GM08714 (cell line): ENCODE results near the gene FABP2.
"Not testable (repeated sequence)": the region's sequence is repeated elsewhere in the genome, so short reads cannot be mapped to it uniquely, and the experiment has no call there.

Source experiments
- H3K4me3 ChIP-seq: fragments of 200-500 bp; sonication (Bioruptor generic); 2 replicates; pipeline ENCODE4 v1.5.1; 2014; ENCODE audit warnings: mild to moderate bottlenecking, low read length, inconsistent platforms
- ZNF274 ChIP-seq: IDR thresholded peaks from 2 replicates; pipeline ENCODE4 v1.6.1; 2012; ENCODE audit warnings: mild to moderate bottlenecking, low read depth, low read length

Gene FABP2

GRCh38 chr4:119321921-119322687 is at the start of gene FABP2:
TSS of gene FABP2 (minus strand) at chr4:119322138. CDS start at chr4:119322102, 36 bp downstream.
- TF ChIP-seq ZNF274: no peak
- H3K4me3 ChIP-seq: no peak within 1 kb of the TSS

GRCh38 chr4:119370951-119371683 is 49.2 kb upstream of the FABP2 start:
- not testable (repeated sequence) for H3K4me3 ChIP-seq

GRCh38 chr4:119370392-119370791 is 48.5 kb upstream of the FABP2 start:
- not testable (repeated sequence) for H3K4me3 ChIP-seq

GRCh38 chr4:119366802-119367201 is 44.9 kb upstream of the FABP2 start:
- H3K4me3 ChIP-seq: not testable (repeated sequence)

- not testable (repeated sequence) for H3K4me3 ChIP-seq
Measured at GRCh38 chr4:119364203-119364602, 42.3 kb upstream of the FABP2 start.

- H3K4me3 ChIP-seq: not testable (repeated sequence)
Measured at GRCh38 chr4:119363372-119363771, 41.4 kb upstream of the FABP2 start.

- H3K4me3 ChIP-seq: not testable (repeated sequence)
Measured at GRCh38 chr4:119362413-119362812, 40.5 kb upstream of the FABP2 start.

- H3K4me3 ChIP-seq: not testable (repeated sequence)
Measured at GRCh38 chr4:119359873-119360272, 37.9 kb upstream of the FABP2 start.

GRCh38 chr4:119356796-119357195 is 34.9 kb upstream of the FABP2 start:
- H3K4me3 ChIP-seq: not testable (repeated sequence)

- H3K4me3 ChIP-seq: not testable (repeated sequence)
Measured at GRCh38 chr4:119356041-119356440, 34.1 kb upstream of the FABP2 start.

- H3K4me3 ChIP-seq: not testable (repeated sequence)
Measured at GRCh38 chr4:119353364-119353763, 31.4 kb upstream of the FABP2 start.

- H3K4me3 ChIP-seq: not testable (repeated sequence)
Measured at GRCh38 chr4:119348169-119348568, 26.2 kb upstream of the FABP2 start.

GRCh38 chr4:119343293-119343692 is 21.4 kb upstream of the FABP2 start:
- not testable (repeated sequence) for H3K4me3 ChIP-seq

- not testable (repeated sequence) for H3K4me3 ChIP-seq
Measured at GRCh38 chr4:119339895-119340294, 18.0 kb upstream of the FABP2 start.

- TF ChIP-seq ZNF274: no peak
- no peak overlapping the region for H3K4me3 ChIP-seq
Measured at GRCh38 chr4:119337010-119337409, 15.1 kb upstream of the FABP2 start.

GRCh38 chr4:119336332-119336979 is 14.5 kb upstream of the FABP2 start:
- H3K4me3 ChIP-seq: not testable (repeated sequence)
